Heart left ventricle (tissue), 13 donors: Measurements from ENCODE around the gene CCDC188.

Source experiments
- CTCF ChIP-seq, 12 donors: fragments of 200-600 bp; sonication (generic) in 4 of 12; IDR thresholded peaks; one replicate each; pipeline versions ENCODE4 v1.5.0 to v1.8.0; 2018 to 2022; ENCODE audit warnings: antibody characterized with exemption in 12 of 12, mild to moderate bottlenecking in 5 of 12
- POLR2A ChIP-seq, 2 donors: fragments of 450-650 bp; IDR thresholded peaks; one replicate each; pipeline ENCODE4 v1.6.1; 2017; ENCODE audit warnings: antibody characterized with exemption in 2 of 2, mild to moderate bottlenecking in 2 of 2, moderate library complexity in 2 of 2
- donor health status: ischemic (EF 13 %, LVEDD 7.1; RV severe dilation, severe dysfunction).
- donor health status: DM: no; HTN: yes; CAD: no.
- donor health status: DM: no; HTN: no; CAD: no.
- donor health status: ischemic (EF 25% LVEDD 6.9; RV normal size, moderate dysfunction).
- donor health status: ischemic (EF 25% LVEDD 5.7; RV mildly dilated, moderate dysfunction).
- donor health status: ischemic (EF 35%, LVEDD 5.7; RV mildly dilated, moderate dysfunction).
- donor health status: nonischemic (EF 11% LVEDD 7.7; RV severe dilation, severe dysfunction).
- donor health status: DM: yes; HTN: yes; CAD: no.
- donor health status: PGD.
- donor health status: ischemic (EF 29% LVEDD 5.4; RV normal size, mild dysfunction).
- donor health status: nonischemic (EF 23%, LVEDD 6.1; RV moderate dilation, normal function).

DNA sequence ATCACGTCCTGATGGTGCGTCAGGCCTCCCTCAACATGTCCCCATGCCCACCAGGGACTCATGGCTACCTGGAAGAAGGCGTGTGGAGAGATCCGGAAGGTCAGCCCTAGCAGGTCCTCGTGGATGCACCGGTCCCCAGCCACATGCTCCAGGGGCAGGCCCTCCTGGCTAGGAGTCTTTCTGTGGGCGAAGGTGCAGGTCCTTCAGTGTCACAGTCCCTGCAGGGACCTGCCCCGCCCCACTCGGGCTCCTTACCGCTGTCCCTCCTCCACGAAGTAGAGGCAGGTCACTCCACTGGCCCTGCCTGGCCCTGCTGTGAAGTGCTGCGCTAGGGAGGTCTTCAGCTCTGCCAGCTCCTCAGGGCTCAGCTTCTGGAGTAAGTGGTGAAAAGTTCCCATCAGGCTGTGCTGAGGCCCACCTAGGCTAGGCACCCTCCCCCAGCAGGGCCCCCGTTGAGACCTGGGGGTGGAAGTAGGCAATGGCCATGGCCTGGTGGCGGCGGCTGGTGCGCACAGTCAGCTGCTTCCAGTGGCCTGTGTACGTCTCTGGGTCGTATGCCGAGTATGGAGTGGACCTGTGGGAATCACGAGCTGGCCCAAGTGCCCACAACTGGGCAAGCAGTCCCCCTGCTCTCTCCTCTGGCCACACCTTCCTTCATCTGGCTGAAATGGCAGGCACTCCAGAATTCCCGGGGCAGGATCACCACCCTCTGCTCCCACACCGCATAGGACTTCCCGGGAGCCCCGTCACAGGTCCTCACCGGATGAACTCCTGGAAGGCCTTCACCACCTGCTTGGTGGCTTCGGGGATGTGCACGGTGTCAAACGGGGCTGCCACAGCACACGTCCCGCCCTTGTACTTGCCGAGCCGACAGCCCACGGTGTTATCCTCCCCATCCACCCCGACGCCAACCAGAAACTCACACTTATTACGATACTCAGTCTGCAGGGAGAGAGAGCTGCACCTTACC, 36.1 kb downstream of the CCDC188 start:
- TF ChIP-seq POLR2A (IDR thresholded peaks at IDR 0.05) = no peak
- TF ChIP-seq CTCF (IDR thresholded peaks at IDR 0.05) = no peak
